Activated T-cell treated with anti-CD3 and anti-CD28 coated beads, Interleukin-2, amount 50 U/mL, for 72 hours (primary cell): ENCODE data around the gene ARRDC4. TPM values are rescaled to one million over a fixed set of nuclear protein-coding genes. Genes with fewer than 3 reads are reported as not detected.

Source experiments
- ATAC-seq, 2 donors: fragments of 150-1000 bp; cut with Tn5 transposase; replicated peaks in 1 of 2; 2 replicates each; pipeline ENCODE4 v1.10.0; 2021; ENCODE audit warnings: moderate library complexity in 2 of 2, mild to moderate bottlenecking in 1 of 2
- DNase-seq, 2 donors: peaks; one replicate each; pipeline ENCODE4 v3.0.0; 2021 to 2022; ENCODE audit warnings: mixed read lengths in 1 of 2
- H3K27ac Mint-ChIP-seq: one replicate; pipeline ENCODE4 v1.8.0; 2022; ENCODE audit warnings: mild to moderate bottlenecking, moderate library complexity, mixed read lengths
- H3K27me3 Mint-ChIP-seq: one replicate; pipeline ENCODE4 v1.8.0; 2022; ENCODE audit warnings: low read depth, mixed read lengths
- H3K36me3 Mint-ChIP-seq, 2 donors: one replicate each; pipeline ENCODE4 v1.8.0; 2022; ENCODE audit warnings: mixed read lengths in 2 of 2, mild to moderate bottlenecking in 1 of 2; ENCODE audit not compliant: insufficient read depth in 2 of 2
- H3K4me1 Mint-ChIP-seq: one replicate; pipeline ENCODE4 v1.8.0; 2022; ENCODE audit warnings: low read depth, mixed read lengths
- H3K4me3 Mint-ChIP-seq, 2 donors: one replicate each; pipeline ENCODE4 v1.8.0; 2022; ENCODE audit warnings: mild to moderate bottlenecking in 2 of 2, mixed read lengths in 2 of 2, moderate library complexity in 2 of 2
- H3K9me3 Mint-ChIP-seq, 2 donors: one replicate each; pipeline ENCODE4 v1.8.0; 2022; ENCODE audit warnings: mixed read lengths in 2 of 2
- total RNA-seq, 2 donors: library from RNA; stranded (reverse); gene quantifications; one replicate each; pipeline ENCODE4 v1.2.3, GENCODE V29; 2022

ARRDC4 gene
- total RNA-seq, 2 donors from 2014 or later = 1.5 to 1.8 TPM

DNA sequence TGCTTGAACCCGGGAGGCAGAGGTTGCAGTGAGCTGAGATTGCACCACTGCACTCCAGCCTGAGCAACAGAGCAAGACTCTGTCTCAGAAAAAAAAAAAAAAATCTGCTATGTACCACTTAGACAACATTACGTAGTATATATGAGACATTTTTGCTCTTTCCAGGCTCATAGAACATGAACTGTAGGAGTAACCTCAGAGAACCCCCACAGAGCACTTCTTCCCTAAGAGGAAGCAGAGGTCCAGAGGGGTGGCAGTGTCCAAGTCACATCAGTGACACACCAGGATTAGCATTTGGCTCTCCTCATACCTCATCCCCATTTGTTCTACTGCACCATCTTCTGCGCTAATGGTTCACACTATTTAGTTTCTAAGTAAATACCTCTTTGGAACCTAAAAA lies 33.7 kb downstream of the ARRDC4 start:
- Mint-ChIP-seq H3K27ac (no peak overlapping the region), H3K36me3 (no peaks in the 10 kb centered on the region), H3K4me1 (peaks cover 11% of the 10 kb centered on the region), H3K27me3 (peaks cover 5% of the 10 kb centered on the region), H3K9me3 (peaks cover 2 to 3% of the 10 kb centered on the region in 2 donors), H3K4me3 (no peak overlapping the region)
- ATAC-seq (no peak), DNase-seq (no peak)

DNA sequence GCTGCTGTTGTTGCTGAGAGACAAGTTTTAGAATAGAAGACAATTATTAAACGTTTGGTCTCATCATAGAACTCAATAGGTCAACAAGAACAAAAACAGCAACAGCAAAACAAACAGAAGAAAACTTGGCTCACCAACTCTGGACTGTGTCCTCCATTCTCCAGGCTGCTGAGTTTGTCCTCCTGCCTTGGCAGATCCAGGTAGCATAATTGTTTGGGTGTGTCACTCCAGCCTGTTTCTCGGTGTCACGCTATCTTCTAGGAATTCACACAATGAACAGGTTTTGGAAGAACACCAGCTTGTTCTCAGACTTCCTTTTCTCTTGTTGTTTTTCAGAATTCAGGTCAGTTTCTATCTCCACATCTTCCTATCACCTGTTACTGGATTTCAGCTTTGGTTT lies 34.7 kb downstream of the ARRDC4 start:
- Mint-ChIP-seq H3K4me1 (peaks cover 11% of the 10 kb centered on the region), H3K27me3 (peaks cover 5% of the 10 kb centered on the region), H3K36me3 (no peaks in the 10 kb centered on the region), H3K4me3 (no peak overlapping the region), H3K27ac (no peak overlapping the region), H3K9me3 (peaks cover 2 to 3% of the 10 kb centered on the region in 2 donors)
- DNase-seq (no peak), ATAC-seq (no peak)

DNA sequence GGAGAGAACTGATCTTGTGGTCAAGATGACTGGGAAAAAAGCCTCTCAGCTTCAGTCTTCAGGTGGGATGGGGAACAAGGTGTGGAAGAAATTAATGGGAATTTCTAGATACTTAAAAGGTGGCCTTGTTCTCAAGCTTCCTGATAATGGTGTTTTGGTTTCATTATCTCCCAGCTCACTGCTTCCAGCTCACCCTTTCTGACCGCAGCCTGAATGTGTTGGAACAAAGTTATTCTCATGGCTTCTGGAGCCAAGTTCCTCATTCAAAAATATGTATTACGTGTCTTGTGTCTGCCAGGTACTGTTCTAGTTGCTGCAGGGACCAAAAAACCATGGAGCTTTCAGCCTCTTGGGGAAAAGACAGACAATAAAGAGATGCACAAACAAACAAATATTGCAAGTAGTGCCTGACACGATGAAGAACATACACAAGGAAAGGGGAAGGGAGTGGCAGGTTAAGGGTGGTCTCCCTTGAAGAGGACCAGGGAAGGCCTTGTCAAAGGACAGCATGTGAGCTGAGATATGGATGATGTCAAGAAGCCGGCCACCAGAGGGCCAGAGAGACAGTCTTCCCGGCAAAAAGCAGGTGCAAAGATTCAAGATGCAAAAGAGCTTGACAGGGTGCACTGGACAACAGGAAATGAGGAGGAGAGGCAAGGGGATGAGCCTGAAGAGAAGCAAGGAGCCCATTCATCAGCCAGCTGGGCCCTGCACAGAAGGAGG lies 35.5 kb downstream of the ARRDC4 start:
- Mint-ChIP-seq H3K4me3 (peak overlapping the region in 1 of 2 donors; percentile 9), H3K9me3 (no peaks in the 10 kb centered on the region), H3K27me3 (peaks cover 5% of the 10 kb centered on the region), H3K36me3 (no peaks in the 10 kb centered on the region), H3K4me1 (peaks cover 11% of the 10 kb centered on the region), H3K27ac (no peak overlapping the region)
- no peak for DNase-seq
- no peak for ATAC-seq

DNA sequence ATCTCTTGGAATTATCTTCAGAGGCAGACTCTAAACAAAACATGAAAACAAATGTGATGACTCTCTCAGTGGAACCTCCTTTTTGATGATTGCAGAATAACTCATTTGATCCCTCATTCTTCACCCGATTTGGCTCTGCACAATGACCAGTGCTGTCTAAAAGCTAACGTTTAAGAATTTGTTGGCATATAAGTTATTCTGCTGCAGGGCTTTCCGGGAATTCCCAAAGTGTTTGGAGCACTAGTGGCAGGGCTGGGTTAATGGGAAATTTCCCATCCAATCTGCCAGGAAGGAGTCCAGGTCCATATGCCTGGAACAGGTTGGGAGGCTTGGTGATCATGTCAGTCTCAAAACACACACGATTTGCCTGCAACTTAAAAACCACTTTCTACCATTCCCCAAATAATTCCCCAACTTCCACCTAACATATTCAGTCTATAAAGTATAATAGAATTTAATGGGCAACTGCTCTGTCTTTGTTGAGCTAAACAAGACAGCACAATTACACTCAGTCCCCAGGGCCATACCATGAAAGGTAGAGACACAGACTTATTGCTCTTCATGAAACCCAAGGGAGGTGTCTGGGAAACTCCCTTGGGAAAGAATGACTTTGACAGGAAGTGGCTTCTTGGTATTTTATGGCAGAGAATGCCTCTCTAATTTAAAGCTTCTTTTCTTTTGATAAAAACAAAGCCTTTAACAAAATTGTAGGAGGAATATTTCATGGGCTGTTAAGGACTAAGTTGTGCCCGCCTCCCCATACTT lies 38.0 kb downstream of the ARRDC4 start:
- no peak for ATAC-seq
- Mint-ChIP-seq H3K4me3 (no peak overlapping the region), H3K36me3 (no peaks in the 10 kb centered on the region), H3K27ac (no peak overlapping the region), H3K27me3 (peaks cover 5% of the 10 kb centered on the region), H3K4me1 (peaks cover 11% of the 10 kb centered on the region), H3K9me3 (no peaks in the 10 kb centered on the region)
- no peak for DNase-seq

- no peak for ATAC-seq
These were observed 40.0 kb downstream of the ARRDC4 start for GRCh38 chr15:98000249-98001203.

GRCh38 chr15:98001663-98002194 lies 41.2 kb downstream of the ARRDC4 start:
- H3K4me3 Mint-ChIP-seq = no peak overlapping the region
- no peaks in the 10 kb centered on the region for H3K27me3 Mint-ChIP-seq
- no peaks in the 10 kb centered on the region for H3K9me3 Mint-ChIP-seq
- ATAC-seq (no peak), DNase-seq (no peak)
- no peak overlapping the region for H3K27ac Mint-ChIP-seq
- no peaks in the 10 kb centered on the region for H3K4me1 Mint-ChIP-seq
- H3K36me3 Mint-ChIP-seq = no peaks in the 10 kb centered on the region

More at GRCh38 chr15:98000249-98001203, 40.0 kb downstream of the ARRDC4 start:
- Mint-ChIP-seq H3K4me3 (no peak overlapping the region), H3K36me3 (no peaks in the 10 kb centered on the region), H3K4me1 (peaks cover 10% of the 10 kb centered on the region), H3K27me3 (peaks cover 5% of the 10 kb centered on the region), H3K27ac (no peak overlapping the region), H3K9me3 (no peaks in the 10 kb centered on the region)
- no peak for DNase-seq

DNA sequence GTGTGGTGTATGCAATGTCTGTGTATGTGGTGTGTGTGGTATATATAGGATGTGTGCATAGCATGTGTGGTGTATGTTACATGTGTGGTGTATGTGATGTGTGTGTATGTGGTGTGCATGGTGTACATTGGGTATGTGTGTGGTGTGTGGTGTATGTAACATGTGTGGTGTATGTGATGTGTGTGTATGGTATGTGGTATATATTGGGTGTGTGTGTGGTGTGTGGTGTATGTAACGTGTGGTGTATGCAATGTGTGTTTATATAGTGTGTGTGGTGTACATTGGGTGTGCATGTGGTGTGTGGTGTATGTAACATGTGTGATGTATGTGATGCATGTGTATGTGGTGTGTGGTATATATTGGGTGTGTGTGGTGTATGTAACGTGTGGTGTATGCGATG lies 41.9 kb downstream of the ARRDC4 start:
- no peaks in the 10 kb centered on the region for H3K9me3 Mint-ChIP-seq

DNA sequence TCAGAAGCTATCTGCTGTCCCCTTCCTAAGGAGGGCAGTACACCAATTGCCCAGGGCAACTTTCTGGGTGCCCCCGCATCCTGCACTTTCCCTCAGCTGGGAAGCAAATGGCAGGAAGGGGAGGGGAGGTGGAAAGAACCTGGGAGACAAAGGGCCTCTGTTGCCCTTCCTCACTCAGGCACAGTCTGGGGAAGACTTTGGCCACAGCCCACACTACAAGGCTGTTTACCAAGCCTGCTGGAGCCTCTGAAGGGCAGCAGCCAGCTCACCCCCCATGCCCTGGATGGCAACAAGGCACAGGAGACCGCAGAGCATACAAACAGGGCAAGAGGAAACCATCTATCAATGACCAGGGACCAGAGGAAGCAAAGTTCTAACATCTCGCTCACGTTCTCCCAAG lies 42.4 kb downstream of the ARRDC4 start:
- Mint-ChIP-seq H3K27ac (no peak overlapping the region), H3K27me3 (no peaks in the 10 kb centered on the region), H3K9me3 (no peaks in the 10 kb centered on the region), H3K4me3 (no peak overlapping the region), H3K36me3 (no peaks in the 10 kb centered on the region), H3K4me1 (no peaks in the 10 kb centered on the region)
- DNase-seq = no peak
- no peak for ATAC-seq

More for the DNA sequence above, 41.9 kb downstream of the ARRDC4 start:
- DNase-seq (no peak), ATAC-seq (no peak)
- Mint-ChIP-seq H3K4me3 (no peak overlapping the region), H3K27ac (no peak overlapping the region), H3K27me3 (no peaks in the 10 kb centered on the region), H3K36me3 (no peaks in the 10 kb centered on the region), H3K4me1 (no peaks in the 10 kb centered on the region)

DNA sequence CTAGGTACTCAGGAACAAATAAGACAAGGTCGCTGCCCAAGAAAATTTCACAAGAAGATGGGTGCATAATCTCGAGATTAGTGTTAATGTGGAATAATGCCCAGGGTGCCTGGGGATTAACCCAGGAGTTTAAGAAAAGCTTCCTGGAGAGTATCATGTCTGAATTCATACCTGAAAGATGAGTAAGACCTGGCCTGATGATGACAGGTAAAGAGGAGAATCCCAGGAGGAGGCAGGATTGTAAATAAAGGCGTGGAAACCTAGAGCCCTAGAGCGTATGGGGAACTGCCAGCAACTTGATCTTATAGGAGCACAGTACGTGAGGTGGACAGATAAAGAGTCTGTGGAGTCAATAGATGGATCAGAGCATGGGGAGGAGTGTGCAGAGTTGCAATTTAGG lies 43.0 kb downstream of the ARRDC4 start:
- H3K27me3 Mint-ChIP-seq = no peaks in the 10 kb centered on the region
- no peak for ATAC-seq
- H3K27ac Mint-ChIP-seq = no peak overlapping the region
- no peaks in the 10 kb centered on the region for H3K4me1 Mint-ChIP-seq
- DNase-seq = no peak
- H3K36me3 Mint-ChIP-seq = no peaks in the 10 kb centered on the region
- H3K4me3 Mint-ChIP-seq = no peak overlapping the region
- H3K9me3 Mint-ChIP-seq = no peaks in the 10 kb centered on the region

- H3K27ac Mint-ChIP-seq = no peak overlapping the region
- ATAC-seq (no peak), DNase-seq (no peak)
- no peaks in the 10 kb centered on the region for H3K27me3 Mint-ChIP-seq
- no peaks in the 10 kb centered on the region for H3K9me3 Mint-ChIP-seq
- H3K4me3 Mint-ChIP-seq = no peak overlapping the region
- H3K4me1 Mint-ChIP-seq = no peaks in the 10 kb centered on the region
- no peaks in the 10 kb centered on the region for H3K36me3 Mint-ChIP-seq
These were observed 43.5 kb downstream of the ARRDC4 start for GRCh38 chr15:98003996-98004395.

GRCh38 chr15:98005659-98006058 lies 45.2 kb downstream of the ARRDC4 start:
- H3K27ac Mint-ChIP-seq = no peak overlapping the region
- ATAC-seq = no peak

DNA sequence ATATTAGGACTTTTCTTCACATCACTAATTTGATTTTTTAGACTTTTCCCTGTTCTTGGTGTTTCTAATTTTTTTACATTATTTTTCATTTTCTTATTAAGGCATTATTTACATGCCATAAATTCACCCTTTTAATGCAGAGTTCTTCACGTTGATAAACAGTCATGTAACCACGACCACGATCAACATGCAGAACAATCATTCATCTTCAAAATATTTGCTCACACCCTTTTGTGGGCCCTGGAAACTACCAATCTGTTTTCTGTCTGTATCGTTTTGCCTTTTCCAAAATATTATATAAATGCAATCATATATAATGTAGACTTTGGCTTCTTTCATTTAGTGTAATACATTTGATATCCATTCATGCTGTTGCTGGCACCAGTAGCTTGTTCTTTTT lies 48.7 kb downstream of the ARRDC4 start:
- peaks cover 10% of the 10 kb centered on the region for H3K27me3 Mint-ChIP-seq
- no peaks in the 10 kb centered on the region for H3K9me3 Mint-ChIP-seq
- H3K36me3 Mint-ChIP-seq = no peaks in the 10 kb centered on the region
- ATAC-seq = no peak
- no peak for DNase-seq
- no peak overlapping the region for H3K27ac Mint-ChIP-seq
- H3K4me1 Mint-ChIP-seq = no peaks in the 10 kb centered on the region
- H3K4me3 Mint-ChIP-seq = no peak overlapping the region

More at GRCh38 chr15:98005659-98006058, 45.2 kb downstream of the ARRDC4 start:
- H3K4me3 Mint-ChIP-seq = no peak overlapping the region
- no peaks in the 10 kb centered on the region for H3K4me1 Mint-ChIP-seq
- H3K9me3 Mint-ChIP-seq = no peaks in the 10 kb centered on the region
- peaks cover 5% of the 10 kb centered on the region for H3K27me3 Mint-ChIP-seq
- no peaks in the 10 kb centered on the region for H3K36me3 Mint-ChIP-seq
- no peak for DNase-seq

DNA sequence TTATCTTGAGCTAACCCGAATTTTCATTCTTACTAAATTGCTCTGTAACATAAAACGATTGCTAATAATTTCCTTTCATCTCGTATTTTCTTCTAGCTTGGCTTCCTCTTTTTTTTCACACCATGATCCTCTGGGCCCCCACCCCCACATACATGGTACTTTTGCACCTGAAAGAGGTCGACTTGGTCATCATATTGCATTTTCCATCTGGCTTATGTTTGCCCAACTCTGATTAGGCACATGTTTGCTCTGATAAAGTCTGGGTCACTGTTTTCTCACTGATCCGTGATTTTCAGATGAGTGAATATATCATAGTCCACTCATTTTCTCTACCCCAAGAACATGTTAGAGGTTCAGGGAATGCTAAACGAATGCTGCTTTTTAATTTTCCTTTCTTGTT lies 49.5 kb downstream of the ARRDC4 start:
- Mint-ChIP-seq H3K36me3 (no peaks in the 10 kb centered on the region), H3K4me1 (no peaks in the 10 kb centered on the region), H3K9me3 (no peaks in the 10 kb centered on the region), H3K27me3 (peaks cover 10% of the 10 kb centered on the region), H3K4me3 (no peak overlapping the region), H3K27ac (no peak overlapping the region)
- ATAC-seq (no peak), DNase-seq (no peak)
